ENCODE data around the gene AZGP1.
"Not testable (repeated sequence)": the region's sequence is repeated elsewhere in the genome, so short reads cannot be mapped to it uniquely, and the experiment has no call there.

The AZGP1 gene

DNA sequence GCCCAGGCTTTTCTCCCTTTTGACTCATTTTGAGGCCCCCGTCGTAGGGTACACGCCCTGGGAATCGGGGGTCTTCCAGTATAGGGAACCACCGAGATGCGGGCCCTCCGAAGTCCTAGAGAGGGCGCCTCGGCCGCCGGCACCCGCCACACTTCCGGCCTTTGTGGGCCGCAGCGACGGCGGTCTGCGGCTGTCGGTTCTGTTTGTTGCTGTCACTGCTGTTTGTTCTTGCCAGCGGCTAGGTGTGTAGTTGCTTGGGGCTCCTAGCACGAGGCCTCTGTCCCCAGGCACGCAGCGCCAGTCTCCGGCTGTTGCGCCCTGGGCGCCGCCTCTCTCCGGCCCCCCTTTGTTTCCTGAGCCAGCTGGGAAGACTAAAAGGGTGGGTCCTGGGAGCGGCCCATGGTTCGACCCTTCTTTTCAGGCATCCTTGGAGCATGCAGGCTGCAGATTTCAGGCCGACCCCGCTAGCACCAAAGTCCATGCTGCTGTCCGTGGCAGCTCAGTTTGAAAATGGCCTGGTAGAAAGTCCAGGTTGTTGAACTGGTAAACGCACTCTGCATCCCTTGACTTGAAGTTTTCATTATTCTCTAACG, 21.8 kb upstream of the AZGP1 start:
- in situ Hi-C loops (cut with MboI; ENCODE audit: low sequenced_read_pairs), result no loop called here

GRCh38 chr7:99996755-99997544, 21.1 kb upstream of the AZGP1 start:
- in situ Hi-C loops (cut with MboI; ENCODE audit: low sequenced_read_pairs), result no loop called here

DNA sequence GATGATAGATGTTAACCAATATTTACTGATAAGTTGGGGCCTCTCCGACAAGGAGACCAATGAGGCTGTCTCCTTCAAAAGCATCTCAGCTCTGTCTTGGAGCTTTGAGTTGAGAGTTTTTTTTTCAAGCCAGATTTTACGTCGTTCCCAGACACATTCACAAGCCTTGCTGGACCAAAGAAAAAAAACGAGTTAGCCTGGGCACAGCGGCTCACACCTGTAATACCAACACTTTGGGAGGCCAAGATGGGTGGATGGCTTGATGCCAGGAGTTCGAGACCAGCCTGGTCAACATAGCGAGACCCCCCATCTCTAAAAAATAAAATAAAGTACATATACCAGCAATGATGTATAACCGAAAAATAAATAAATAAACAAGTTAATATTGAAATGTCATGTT, 19.0 kb upstream of the AZGP1 start:
- in situ Hi-C loops (cut with MboI; ENCODE audit: low sequenced_read_pairs), result loop anchor here (5.0 kb wide), 1 partner anchor 83 kb away; no protein-coding TSS in a partner anchor

GRCh38 chr7:99992330-99993038, 16.7 kb upstream of the AZGP1 start:
- in situ Hi-C loops (cut with MboI; ENCODE audit: low sequenced_read_pairs), result loop anchor here (5.0 kb wide), 1 partner anchor 80 kb away; no protein-coding TSS in a partner anchor

DNA sequence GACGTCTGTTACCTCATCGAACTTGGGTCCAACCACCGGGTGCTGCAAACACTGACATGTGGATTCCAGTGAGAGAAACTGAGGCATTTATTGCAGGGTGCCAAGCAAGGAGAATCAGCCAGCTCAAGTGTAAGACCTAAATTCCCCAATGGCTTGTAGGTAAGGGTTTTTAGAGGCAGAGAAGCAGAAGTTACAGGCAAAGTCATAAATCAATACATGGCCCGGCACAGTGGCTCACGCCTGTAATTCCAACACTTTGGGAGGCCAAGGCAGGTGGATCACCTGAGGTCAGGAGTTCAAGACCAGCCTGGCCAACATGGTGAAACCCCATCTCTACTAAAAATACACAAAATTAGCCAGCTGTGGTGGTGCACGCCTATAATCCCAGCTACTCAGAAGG, 15.7 kb upstream of the AZGP1 start:
- in situ Hi-C loops (cut with MboI; ENCODE audit: low sequenced_read_pairs), result loop anchor here (5.0 kb wide), 1 partner anchor 79 kb away; no protein-coding TSS in a partner anchor

GRCh38 chr7:99990460-99990852, 14.6 kb upstream of the AZGP1 start:
- in situ Hi-C loops (cut with MboI; ENCODE audit: low sequenced_read_pairs), result loop anchor here (5.0 kb wide), 1 partner anchor 78 kb away; no protein-coding TSS in a partner anchor

DNA sequence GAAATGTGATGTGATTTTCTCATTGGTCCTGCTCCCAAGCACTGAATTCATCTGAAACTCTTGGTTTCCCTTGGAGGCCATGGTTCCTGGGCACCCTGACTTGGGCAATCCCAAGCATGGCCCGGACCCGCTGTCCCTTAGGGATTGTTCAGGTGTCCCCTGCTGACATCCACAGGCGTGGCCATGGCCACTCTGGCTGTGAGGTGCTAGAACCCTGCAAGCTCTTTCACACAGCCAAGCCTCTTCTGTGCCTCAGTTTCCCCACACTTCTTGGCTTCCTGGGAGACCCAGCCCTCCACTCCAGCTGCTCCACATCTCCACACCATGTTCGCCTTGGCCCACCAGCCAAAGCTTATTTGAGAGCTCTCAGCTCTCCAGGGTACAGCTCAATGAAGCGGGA, 12.0 kb upstream of the AZGP1 start:
- in situ Hi-C loops (cut with MboI; ENCODE audit: low sequenced_read_pairs), result no loop called here

DNA sequence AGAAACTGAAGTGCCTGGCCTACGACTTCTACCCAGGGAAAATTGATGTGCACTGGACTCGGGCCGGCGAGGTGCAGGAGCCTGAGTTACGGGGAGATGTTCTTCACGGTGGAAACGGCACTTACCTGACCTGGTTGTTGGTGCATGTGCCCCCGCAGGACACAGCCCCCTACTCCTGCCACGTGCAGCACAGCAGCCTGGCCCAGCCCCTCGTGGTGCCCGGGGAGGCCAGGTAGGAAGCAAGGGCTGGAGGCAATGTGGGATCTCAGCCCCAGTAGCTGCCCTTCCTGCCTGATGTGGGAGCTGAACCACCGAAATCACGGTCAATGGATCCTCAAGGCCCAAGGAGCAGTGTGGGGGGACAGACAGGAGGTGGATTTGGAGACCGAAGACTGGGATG, 11.5 kb upstream of the AZGP1 start:
- in situ Hi-C loops (cut with MboI; ENCODE audit: low sequenced_read_pairs), result not testable (repeated sequence)

DNA sequence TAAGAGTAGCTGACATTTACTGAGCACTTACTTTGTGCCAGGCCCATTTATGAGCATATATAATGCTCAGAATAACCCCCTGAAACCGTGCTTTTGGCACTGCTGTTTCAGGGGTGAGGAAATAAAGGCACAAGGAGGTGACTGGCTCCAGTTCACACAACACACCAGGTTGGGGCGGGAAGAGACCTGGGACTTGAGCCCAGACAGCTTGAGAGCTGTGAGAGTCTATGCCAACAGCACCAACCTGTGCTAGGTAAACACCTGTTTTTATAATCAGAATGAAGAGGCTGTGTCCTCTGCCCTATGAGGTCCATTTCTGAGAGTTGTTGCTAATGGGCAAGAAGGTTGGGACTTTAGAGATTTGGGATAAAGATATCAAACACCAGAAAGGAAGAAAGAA, 8.8 kb upstream of the AZGP1 start:
- in situ Hi-C loops (cut with MboI; ENCODE audit: low sequenced_read_pairs), result no loop called here

- in situ Hi-C loops (cut with MboI; ENCODE audit: low sequenced_read_pairs), result not testable (repeated sequence)
Observed at GRCh38 chr7:99981066-99981465, 5.2 kb upstream of the AZGP1 start.

GRCh38 chr7:99980448-99980872, 4.6 kb upstream of the AZGP1 start:
- in situ Hi-C loops (cut with MboI; ENCODE audit: low sequenced_read_pairs), result not testable (repeated sequence)

DNA sequence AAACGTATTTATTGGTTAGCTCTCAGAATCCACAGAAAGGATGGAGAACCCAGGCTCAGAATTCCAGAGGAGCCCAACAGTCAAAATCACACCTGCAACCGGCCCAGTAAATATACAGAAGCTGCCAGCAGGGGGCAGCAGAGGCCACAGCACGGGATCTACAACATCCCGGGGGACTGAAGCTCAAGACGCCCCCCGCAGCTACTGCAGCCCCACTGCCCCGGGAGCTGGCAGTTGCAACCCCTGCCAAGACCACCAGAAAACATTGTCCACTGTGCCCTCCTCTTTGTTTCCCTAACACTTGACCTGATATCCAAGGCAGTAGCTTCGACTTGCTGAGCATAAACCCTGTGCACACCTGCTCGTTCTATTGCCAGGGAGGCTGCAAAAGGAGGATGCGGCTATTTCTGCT, 4.0 kb upstream of the AZGP1 start:
- in situ Hi-C loops (cut with MboI; ENCODE audit: low sequenced_read_pairs), result not testable (repeated sequence)

GRCh38 chr7:99976626-99977025, 795 bp upstream of the AZGP1 start:
- in situ Hi-C loops (cut with MboI; ENCODE audit: low sequenced_read_pairs), result no loop called here

DNA sequence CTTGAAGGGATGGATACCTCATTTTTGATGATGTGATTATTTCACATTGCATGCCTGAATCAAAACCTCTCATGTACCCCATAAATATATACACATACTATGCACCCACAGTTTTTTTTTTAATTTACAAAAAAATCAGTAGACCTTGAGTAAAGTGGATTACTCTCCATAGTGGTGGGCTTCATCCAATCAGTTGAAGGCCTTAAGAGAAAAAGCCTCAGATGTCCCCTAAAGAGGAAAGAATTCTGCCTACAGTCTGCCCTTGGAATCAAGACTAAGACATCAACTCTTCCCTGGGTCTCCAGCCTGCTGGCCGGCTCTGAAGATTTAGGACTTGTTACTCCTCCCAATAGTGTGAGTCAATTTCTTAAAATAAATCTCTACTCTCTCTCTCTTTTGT, 1.1 kb downstream of the AZGP1 start:
- in situ Hi-C loops (cut with MboI; ENCODE audit: low sequenced_read_pairs), result no loop called here

DNA sequence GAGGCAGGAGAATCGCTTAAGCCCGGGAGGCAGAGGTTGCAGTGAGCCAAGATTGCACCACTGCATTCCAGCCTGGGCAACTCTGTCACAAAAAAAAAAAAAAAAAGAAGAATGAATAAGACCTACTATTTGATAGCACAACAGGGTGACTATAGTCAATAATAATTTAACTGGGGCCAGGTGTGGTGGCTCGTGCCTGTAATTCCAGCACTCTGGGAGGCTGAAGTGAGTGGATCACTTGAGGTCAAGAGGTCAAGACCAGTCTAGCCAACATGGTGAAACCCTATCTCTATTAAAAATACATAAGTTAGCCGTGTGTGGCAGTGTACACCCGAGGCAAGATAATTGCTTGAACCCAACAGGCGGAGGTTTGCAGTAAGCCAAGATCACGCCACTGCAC, 2.0 kb downstream of the AZGP1 start:
- in situ Hi-C loops (cut with MboI; ENCODE audit: low sequenced_read_pairs), result not testable (repeated sequence)

DNA sequence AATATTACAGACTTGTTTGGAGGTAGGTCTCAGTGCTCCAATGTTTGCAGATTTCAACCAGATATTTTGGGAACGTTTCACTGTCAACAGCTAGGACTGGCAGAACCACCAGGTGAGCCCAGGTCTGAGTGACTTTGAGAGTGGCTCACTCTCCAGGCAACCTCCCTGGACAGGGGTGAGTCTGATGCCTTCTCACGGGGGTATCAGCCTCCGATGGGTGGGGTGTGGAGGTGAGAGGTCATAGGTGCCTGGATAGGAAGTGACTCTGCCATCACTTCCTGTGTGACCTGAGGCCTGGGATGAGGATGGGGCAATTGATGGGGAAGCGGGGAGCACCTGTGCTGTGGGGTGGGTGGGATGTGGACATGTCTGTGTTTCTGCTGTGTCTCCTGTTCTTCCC, 4.6 kb downstream of the AZGP1 start:
- in situ Hi-C loops (cut with MboI; ENCODE audit: low sequenced_read_pairs), result no loop called here

DNA sequence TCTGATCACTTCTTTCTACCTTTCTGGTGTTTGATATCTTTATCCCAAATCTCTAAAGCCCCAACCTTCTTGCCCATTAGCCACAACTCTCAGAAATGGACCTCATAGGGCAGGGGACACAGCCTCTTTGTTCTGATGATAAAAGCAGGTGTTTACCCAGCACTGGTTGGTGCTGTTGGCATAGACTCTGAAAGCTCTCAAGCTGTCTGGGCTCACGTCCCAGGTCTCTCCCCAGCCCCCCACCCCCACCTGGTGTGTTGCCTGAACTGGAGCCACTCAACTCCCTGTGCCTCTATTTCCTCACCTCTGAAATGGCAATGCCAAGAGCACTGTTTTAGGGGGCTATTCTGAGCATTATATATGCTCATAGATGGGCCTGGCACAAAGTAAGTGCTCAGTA, 6.0 kb downstream of the AZGP1 start:
- in situ Hi-C loops (cut with MboI; ENCODE audit: low sequenced_read_pairs), result not testable (repeated sequence)

DNA sequence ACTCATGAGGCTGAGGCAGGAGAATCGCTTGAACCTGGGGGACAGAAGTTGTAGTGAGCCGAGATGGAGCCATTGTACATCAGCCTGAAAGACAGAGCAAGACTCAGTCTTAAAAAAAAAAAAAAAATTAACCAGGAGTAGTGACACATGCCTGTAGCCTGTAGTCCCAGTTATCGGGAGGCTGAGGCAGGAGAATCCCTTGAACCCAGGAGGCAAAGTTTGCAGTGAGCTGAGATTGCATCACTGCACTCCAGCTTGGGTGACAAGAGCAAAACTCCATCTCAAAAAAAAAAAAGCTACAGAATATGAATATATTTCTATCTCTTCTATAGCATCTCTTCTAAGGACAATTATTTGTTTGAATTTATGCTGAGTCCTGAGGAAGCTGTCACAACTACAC, 6.5 kb downstream of the AZGP1 start:
- in situ Hi-C loops (cut with MboI; ENCODE audit: low sequenced_read_pairs), result no loop called here

GRCh38 chr7:99958564-99959227, 17.1 kb downstream of the AZGP1 start:
- in situ Hi-C loops (cut with MboI; ENCODE audit: low sequenced_read_pairs), result no loop called here

DNA sequence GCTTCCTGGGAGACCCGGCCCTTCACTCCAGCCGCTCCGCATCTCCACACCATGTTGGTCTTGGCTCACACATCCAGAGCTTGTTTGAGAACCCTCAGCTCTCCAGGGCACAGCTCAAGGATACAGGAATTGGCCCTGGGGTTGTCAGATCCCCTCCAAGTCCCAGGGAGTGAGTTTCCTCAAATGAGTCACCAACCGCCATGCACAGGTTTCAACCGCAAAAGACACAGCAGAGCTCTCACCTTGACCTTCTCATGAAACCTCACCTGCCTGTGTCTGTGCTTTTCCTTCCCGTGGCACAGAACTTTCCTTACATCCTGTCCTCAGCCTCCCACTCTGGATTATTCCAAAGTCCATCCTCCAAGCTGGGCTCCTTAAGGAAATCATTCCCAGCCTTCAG, 20.6 kb downstream of the AZGP1 start:
- in situ Hi-C loops (cut with MboI; ENCODE audit: low sequenced_read_pairs), result no loop called here

- in situ Hi-C loops (cut with MboI; ENCODE audit: low sequenced_read_pairs), result not testable (repeated sequence)
Observed at GRCh38 chr7:99954643-99955042, 21.2 kb downstream of the AZGP1 start.

Data from HL-60/S4 treated with retinoic acid at 250 ng/mL for 4 days and 3 days (cell line).